Measurements from ENCODE around the gene SPATA13.

DNA sequence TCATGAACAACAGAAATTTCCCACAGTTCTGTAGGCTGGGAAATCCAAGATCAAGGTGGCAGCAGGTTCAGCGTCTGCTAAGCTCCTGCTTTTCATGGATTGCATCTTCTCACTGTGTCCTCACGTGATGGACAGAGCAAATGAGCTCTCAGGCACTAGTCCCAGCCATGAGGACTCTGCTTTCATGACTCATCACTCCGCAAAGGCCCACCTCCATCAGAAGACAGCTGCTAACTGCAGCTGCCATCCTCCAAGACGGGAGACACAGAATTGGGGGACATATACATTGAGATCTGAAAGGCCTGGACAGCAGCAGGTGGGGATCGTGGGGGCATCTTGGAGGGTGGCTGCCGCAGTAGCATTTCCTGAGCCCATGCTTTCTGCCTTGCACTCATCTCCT lies 44.4 kb upstream of the SPATA13 start:
- TF ChIP-seq, protein P1, sequence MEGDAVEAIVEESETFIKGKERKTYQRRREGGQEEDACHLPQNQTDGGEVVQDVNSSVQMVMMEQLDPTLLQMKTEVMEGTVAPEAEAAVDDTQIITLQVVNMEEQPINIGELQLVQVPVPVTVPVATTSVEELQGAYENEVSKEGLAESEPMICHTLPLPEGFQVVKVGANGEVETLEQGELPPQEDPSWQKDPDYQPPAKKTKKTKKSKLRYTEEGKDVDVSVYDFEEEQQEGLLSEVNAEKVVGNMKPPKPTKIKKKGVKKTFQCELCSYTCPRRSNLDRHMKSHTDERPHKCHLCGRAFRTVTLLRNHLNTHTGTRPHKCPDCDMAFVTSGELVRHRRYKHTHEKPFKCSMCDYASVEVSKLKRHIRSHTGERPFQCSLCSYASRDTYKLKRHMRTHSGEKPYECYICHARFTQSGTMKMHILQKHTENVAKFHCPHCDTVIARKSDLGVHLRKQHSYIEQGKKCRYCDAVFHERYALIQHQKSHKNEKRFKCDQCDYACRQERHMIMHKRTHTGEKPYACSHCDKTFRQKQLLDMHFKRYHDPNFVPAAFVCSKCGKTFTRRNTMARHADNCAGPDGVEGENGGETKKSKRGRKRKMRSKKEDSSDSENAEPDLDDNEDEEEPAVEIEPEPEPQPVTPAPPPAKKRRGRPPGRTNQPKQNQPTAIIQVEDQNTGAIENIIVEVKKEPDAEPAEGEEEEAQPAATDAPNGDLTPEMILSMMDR (IDR thresholded peaks at IDR 0.05) = no peak
- TF ChIP-seq POLR2A (IDR thresholded peaks at IDR 0.05) = no peak

Measured in uterus (tissue), 2 donors.